GM12878 (cell line): ENCODE results near the gene MAPKAP1. TPM values are rescaled to one million over a fixed set of nuclear protein-coding genes. Genes with fewer than 3 reads are reported as not detected.

Experiments used
- BCL3 ChIP-seq: IDR thresholded peaks from 2 replicates; pipeline ENCODE4 v1.6.1; 2011; ENCODE audit warnings: borderline replicate concordance, low read depth, mild to moderate bottlenecking, moderate library complexity, low read length; ENCODE audit not compliant: insufficient read depth, poor library complexity, severe bottlenecking
- CUX1 ChIP-seq: IDR thresholded peaks from 2 replicates; pipeline ENCODE4 v1.6.1; 2012; ENCODE audit warnings: improper control_type of control experiment, low read depth, low read length; ENCODE audit not compliant: insufficient replicate concordance
- LARP7 ChIP-seq: fragments of 450-650 bp; IDR thresholded peaks from 2 replicates; pipeline ENCODE4 v1.6.1; 2017; ENCODE audit warnings: mild to moderate bottlenecking
- PBX3 ChIP-seq: IDR thresholded peaks from 2 replicates; pipeline ENCODE4 v1.6.1; 2011; ENCODE audit warnings: mild to moderate bottlenecking, low read depth, low read length, moderate library complexity; ENCODE audit not compliant: insufficient replicate concordance
- RAD21 ChIP-seq: IDR thresholded peaks from 2 replicates; pipeline ENCODE4 v1.6.1; 2011; ENCODE audit warnings: mild to moderate bottlenecking, low read depth, low read length, moderate library complexity; ENCODE audit not compliant: insufficient read depth
- STAT1 ChIP-seq: fragments of 450-650 bp; conservative IDR thresholded peaks from 2 replicates; pipeline ENCODE4 v1.6.1; 2014; ENCODE audit warnings: antibody characterized with exemption, mild to moderate bottlenecking
- polyA plus RNA-seq, 11 experiments: library from polyadenylated mRNA; depleted of rRNA in 4 of 11; unstranded in 6 of 11; stranded (reverse) in 5 of 11; fragments of >200 nt; fragmentation: Nextera tagmentation in 4 of 11; fragmentation: Illumina TruSeq in 1 of 11; extraction: Ambion mirVana in 4 of 11; extraction: Trizol in 1 of 11; gene quantifications; 1 replicate in 1 of 11; 2 replicates in 10 of 11; pipeline versions ENCODE4 v1.2.1 to v1.2.3, GENCODE V29; 2011 to 2016; ENCODE audit warnings: inconsistent platforms in 2 of 11, missing spikeins in 2 of 11, low read depth in 1 of 11
- total RNA-seq, 4 experiments: library from RNA; depleted of rRNA in 3 of 4; stranded (reverse); fragments of >200 nt in 3 of 4; fragmentation: Illumina TruSeq in 1 of 4; extraction: Trizol in 1 of 4; gene quantifications; 2 replicates each; pipeline versions ENCODE4 v1.2.1 to v1.2.3, GENCODE V29; 2013 to 2021

Gene MAPKAP1
- total and polyA plus RNA-seq, 10 of the 15 experiments (the other 5 are each of a cell fraction or from before 2014, with no cell fraction given): 5.1 to 188 (median 105) TPM

- no peak for TF ChIP-seq CUX1
- TF ChIP-seq BCL3: no peak
- no peak for TF ChIP-seq PBX3
- no peak for TF ChIP-seq LARP7
- TF ChIP-seq RAD21: no peak
- no peak for TF ChIP-seq STAT1
Observed at GRCh38 chr9:125544484-125544883, 162.5 kb downstream of the MAPKAP1 start (continued).
